NCI-H2081 (cell line): ENCODE measurements around the gene KRT4.
"Not testable (repeated sequence)": the region's sequence is repeated elsewhere in the genome, so short reads cannot be mapped to it uniquely, and the experiment has no call there.

Experiments used
- DNase-seq, 2 experiments: peaks; one replicate each; lab custom pipeline; 2025; lab: John Stamatoyannopoulos, UW

KRT4 gene

GRCh38 chr12:52813885-52814709 lies at the start of gene KRT4:
KRT4 (minus strand) TSS chr12:52814116; CDS start chr12:52814058, 58 bp downstream.
- DNase-seq, result no peak

GRCh38 chr12:52862023-52862422 lies 48.1 kb upstream of the KRT4 start:
- DNase-seq, result no peak

GRCh38 chr12:52861511-52861910 lies 47.6 kb upstream of the KRT4 start:
- DNase-seq, result no peak

- no peak for DNase-seq
Measured at GRCh38 chr12:52860102-52860823, 46.3 kb upstream of the KRT4 start.

GRCh38 chr12:52857500-52857899 lies 43.6 kb upstream of the KRT4 start:
- no peak for DNase-seq

GRCh38 chr12:52856787-52857186 lies 42.9 kb upstream of the KRT4 start:
- no peak for DNase-seq

- DNase-seq, result not testable (repeated sequence)
Measured at GRCh38 chr12:52856077-52856476, 42.2 kb upstream of the KRT4 start.

GRCh38 chr12:52851787-52852186 lies 37.9 kb upstream of the KRT4 start:
- no peak for DNase-seq

- no peak for DNase-seq
Measured at GRCh38 chr12:52850681-52851080, 36.8 kb upstream of the KRT4 start.

- DNase-seq, result no peak
Measured at GRCh38 chr12:52849511-52849910, 35.6 kb upstream of the KRT4 start.

- no peak for DNase-seq
Measured at GRCh38 chr12:52848661-52849255, 34.8 kb upstream of the KRT4 start, which contains the start of gene KRT78. KRT78 (minus strand) TSS chr12:52848994; CDS start chr12:52848930, 64 bp downstream.

GRCh38 chr12:52847335-52848102 lies 33.6 kb upstream of the KRT4 start:
- DNase-seq, result no peak

- no peak for DNase-seq
Measured at GRCh38 chr12:52846356-52846970, 32.5 kb upstream of the KRT4 start.

GRCh38 chr12:52845946-52846345 lies 32.0 kb upstream of the KRT4 start:
- DNase-seq, result no peak

GRCh38 chr12:52844386-52844785 lies 30.5 kb upstream of the KRT4 start:
- DNase-seq, result no peak

- no peak for DNase-seq
Measured at GRCh38 chr12:52839436-52840105, 25.7 kb upstream of the KRT4 start.

- no peak for DNase-seq
Measured at GRCh38 chr12:52838609-52839435, 24.9 kb upstream of the KRT4 start.

- DNase-seq, result no peak
Measured at GRCh38 chr12:52837781-52838608, 24.1 kb upstream of the KRT4 start.

GRCh38 chr12:52837413-52837741 lies 23.5 kb upstream of the KRT4 start:
- DNase-seq, result no peak
